SK-N-SH treated with all-trans-retinoic acid at 6 μM for 48 hours (cell line): Measurements from ENCODE around the gene FIGN.

ENCODE experiments used
- ATAC-seq: fragments of 200-7000 bp; cut with Tn5 transposase; 3 replicates; pipeline ENCODE4 v1.9.1; 2020; ENCODE audit warnings: mild to moderate bottlenecking, moderate library complexity
- ARNTL ChIP-seq: fragments of 450-650 bp; formaldehyde crosslinking; IDR thresholded peaks from 2 replicates; pipeline ENCODE4 v1.5.0; 2020; ENCODE audit warnings: low read depth, mild to moderate bottlenecking, moderate library complexity, borderline replicate concordance
- CREB5 ChIP-seq: fragments of 250-450 bp; sonication (Bioruptor Pico); IDR thresholded peaks from 2 replicates; pipeline ENCODE4 v1.5.1; 2020; ENCODE audit warnings: low read depth, mild to moderate bottlenecking, moderate library complexity
- CSDC2 ChIP-seq: fragments of 250-450 bp; sonication (Bioruptor Pico); IDR thresholded peaks from 2 replicates; pipeline ENCODE4 v1.5.0; 2020; ENCODE audit warnings: mild to moderate bottlenecking, moderate library complexity
- ESRRG ChIP-seq: fragments of 250-450 bp; sonication (Bioruptor Pico); IDR thresholded peaks from 2 replicates; pipeline ENCODE4 v1.6.1; 2021; ENCODE audit warnings: mild to moderate bottlenecking
- GLIS3 ChIP-seq: fragments of 250-450 bp; sonication (Bioruptor Pico); IDR thresholded peaks from 2 replicates; pipeline ENCODE4 v1.5.0; 2020; ENCODE audit warnings: mild to moderate bottlenecking, moderate library complexity
- ISL1 ChIP-seq: fragments of 250-450 bp; sonication (Bioruptor Pico); IDR thresholded peaks from 2 replicates; pipeline ENCODE4 v2.1.2; 2022; ENCODE audit warnings: mild to moderate bottlenecking, moderate library complexity
- OSR1 ChIP-seq: fragments of 250-450 bp; sonication (Bioruptor Pico); IDR thresholded peaks from 2 replicates; pipeline ENCODE4 v1.8.0; 2022; ENCODE audit warnings: moderate library complexity, mild to moderate bottlenecking, inconsistent platforms
- PATZ1 ChIP-seq: fragments of 250-450 bp; sonication (Bioruptor Pico); IDR thresholded peaks from 2 replicates; pipeline ENCODE4 v1.8.0; 2020; ENCODE audit warnings: mild to moderate bottlenecking, moderate library complexity, borderline replicate concordance
- PPARA ChIP-seq: fragments of 250-450 bp; sonication (Bioruptor Pico); IDR thresholded peaks from 2 replicates; pipeline ENCODE4 v1.5.0; 2020; ENCODE audit warnings: mild to moderate bottlenecking, borderline replicate concordance
- RARB ChIP-seq: fragments of 250-450 bp; sonication (Bioruptor Pico); IDR thresholded peaks from 2 replicates; pipeline ENCODE4 v1.8.0; 2021; ENCODE audit warnings: mild to moderate bottlenecking, moderate library complexity
- SNAI2 ChIP-seq: fragments of 250-450 bp; sonication (Bioruptor Pico); IDR thresholded peaks from 2 replicates; pipeline ENCODE4 v1.5.0; 2020; ENCODE audit warnings: mild to moderate bottlenecking, moderate library complexity
- TCF4 ChIP-seq: fragments of 250-450 bp; sonication (Bioruptor Pico); IDR thresholded peaks from 2 replicates; pipeline ENCODE4 v1.8.0; 2021; ENCODE audit warnings: mild to moderate bottlenecking, moderate library complexity, borderline replicate concordance
- TOX ChIP-seq: fragments of 250-450 bp; sonication (Bioruptor Pico); IDR thresholded peaks from 2 replicates; pipeline ENCODE4 v1.8.0; 2021; ENCODE audit warnings: mild to moderate bottlenecking, moderate library complexity, borderline replicate concordance
- TSHZ2 ChIP-seq: fragments of 250-450 bp; sonication (Bioruptor Pico); IDR thresholded peaks from 2 replicates; pipeline ENCODE4 v1.5.0; 2020; ENCODE audit warnings: mild to moderate bottlenecking, moderate library complexity
- ZC3H10 ChIP-seq: fragments of 250-450 bp; sonication (Bioruptor Pico); IDR thresholded peaks from 2 replicates; pipeline ENCODE4 v1.5.1; 2021; ENCODE audit warnings: mild to moderate bottlenecking, moderate library complexity
- ZFP3 ChIP-seq: fragments of 250-450 bp; sonication (Bioruptor Pico); IDR thresholded peaks from 2 replicates; pipeline ENCODE4 v1.5.0; 2020; ENCODE audit warnings: mild to moderate bottlenecking, moderate library complexity
- ZFP30 ChIP-seq: fragments of 450-650 bp; formaldehyde crosslinking; IDR thresholded peaks from 2 replicates; pipeline ENCODE4 v1.5.0; 2022; ENCODE audit warnings: mild to moderate bottlenecking, moderate library complexity
- ZNF565 ChIP-seq: fragments of 450-650 bp; formaldehyde crosslinking; conservative IDR thresholded peaks from 2 replicates; pipeline ENCODE4 v1.5.0; 2020; ENCODE audit warnings: low read depth, mild to moderate bottlenecking, moderate library complexity
- ZNF8 ChIP-seq: fragments of 450-650 bp; formaldehyde crosslinking; IDR thresholded peaks from 2 replicates; pipeline ENCODE4 v1.5.0; 2020; ENCODE audit warnings: mild to moderate bottlenecking, moderate library complexity
- TF ChIP-seq, protein P1 (sequence below): fragments of 250-450 bp; sonication (Bioruptor Pico); IDR thresholded peaks from 2 replicates; pipeline ENCODE4 v1.8.0; 2021; ENCODE audit warnings: low read depth, mild to moderate bottlenecking, moderate library complexity, borderline replicate concordance
- TF ChIP-seq, protein P2 (sequence below): fragments of 250-450 bp; sonication (Bioruptor Pico); IDR thresholded peaks from 2 replicates; pipeline ENCODE4 v1.5.1; 2021; ENCODE audit warnings: mild to moderate bottlenecking, moderate library complexity

FIGN gene

DNA sequence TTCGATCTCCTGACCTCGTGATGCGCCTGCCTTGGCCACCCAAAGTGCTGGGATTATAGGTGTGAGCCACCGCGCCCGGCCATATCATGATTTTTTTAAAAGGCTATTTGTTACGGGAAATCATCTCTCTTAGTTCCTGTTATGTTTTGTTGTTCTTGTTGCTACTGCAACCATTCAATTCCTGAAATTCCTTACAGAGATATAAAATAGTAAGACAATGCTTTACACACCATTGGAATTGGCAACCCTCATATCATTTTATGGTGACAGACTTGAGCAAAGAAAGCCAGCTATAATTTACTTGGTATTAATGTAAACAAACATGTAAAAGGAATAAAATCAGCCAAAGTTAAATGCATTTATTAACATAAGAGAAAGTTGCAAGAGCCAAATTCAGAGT lies 163.0 kb downstream of the FIGN start (continued):
- TF ChIP-seq TSHZ2 (CRISPR knock-in tag) (no peak), OSR1 (no peak), ZC3H10 (CRISPR knock-in tag) (no peak), ZFP30 (CRISPR knock-in tag) (no peak), SNAI2 (no peak)

- ATAC-seq = no peak
- no peak for TF ChIP-seq TCF4
- no peak for TF ChIP-seq CREB5 (CRISPR knock-in tag)
- no peak for TF ChIP-seq ZC3H10 (CRISPR knock-in tag)
- no peak for TF ChIP-seq ZFP30 (CRISPR knock-in tag)
- no peak for TF ChIP-seq PATZ1 (CRISPR knock-in tag)
Measured at GRCh38 chr2:163571423-163572102, 164.2 kb downstream of the FIGN start.

- TF ChIP-seq CSDC2 (CRISPR knock-in tag) (no peak), ZNF8 (CRISPR knock-in tag) (no peak), CREB5 (CRISPR knock-in tag) (no peak), TOX (CRISPR knock-in tag) (no peak), ESRRG (CRISPR knock-in tag) (no peak), ZNF565 (CRISPR knock-in tag) (no peak), ZC3H10 (CRISPR knock-in tag) (no peak), PATZ1 (CRISPR knock-in tag) (no peak), ISL1 (CRISPR knock-in tag) (no peak), ARNTL (no peak), PPARA (CRISPR knock-in tag) (no peak), SNAI2 (no peak), TCF4 (no peak), GLIS3 (CRISPR knock-in tag) (no peak), RARB (no peak), ZFP3 (CRISPR knock-in tag) (no peak)
- TF ChIP-seq, protein P1, sequence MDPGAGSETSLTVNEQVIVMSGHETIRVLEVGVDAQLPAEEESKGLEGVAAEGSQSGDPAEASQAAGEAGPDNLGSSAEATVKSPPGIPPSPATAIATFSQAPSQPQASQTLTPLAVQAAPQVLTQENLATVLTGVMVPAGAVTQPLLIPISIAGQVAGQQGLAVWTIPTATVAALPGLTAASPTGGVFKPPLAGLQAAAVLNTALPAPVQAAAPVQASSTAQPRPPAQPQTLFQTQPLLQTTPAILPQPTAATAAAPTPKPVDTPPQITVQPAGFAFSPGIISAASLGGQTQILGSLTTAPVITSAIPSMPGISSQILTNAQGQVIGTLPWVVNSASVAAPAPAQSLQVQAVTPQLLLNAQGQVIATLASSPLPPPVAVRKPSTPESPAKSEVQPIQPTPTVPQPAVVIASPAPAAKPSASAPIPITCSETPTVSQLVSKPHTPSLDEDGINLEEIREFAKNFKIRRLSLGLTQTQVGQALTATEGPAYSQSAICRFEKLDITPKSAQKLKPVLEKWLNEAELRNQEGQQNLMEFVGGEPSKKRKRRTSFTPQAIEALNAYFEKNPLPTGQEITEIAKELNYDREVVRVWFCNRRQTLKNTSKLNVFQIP (CRISPR knock-in tag) = no peak
- TF ChIP-seq, protein P2, sequence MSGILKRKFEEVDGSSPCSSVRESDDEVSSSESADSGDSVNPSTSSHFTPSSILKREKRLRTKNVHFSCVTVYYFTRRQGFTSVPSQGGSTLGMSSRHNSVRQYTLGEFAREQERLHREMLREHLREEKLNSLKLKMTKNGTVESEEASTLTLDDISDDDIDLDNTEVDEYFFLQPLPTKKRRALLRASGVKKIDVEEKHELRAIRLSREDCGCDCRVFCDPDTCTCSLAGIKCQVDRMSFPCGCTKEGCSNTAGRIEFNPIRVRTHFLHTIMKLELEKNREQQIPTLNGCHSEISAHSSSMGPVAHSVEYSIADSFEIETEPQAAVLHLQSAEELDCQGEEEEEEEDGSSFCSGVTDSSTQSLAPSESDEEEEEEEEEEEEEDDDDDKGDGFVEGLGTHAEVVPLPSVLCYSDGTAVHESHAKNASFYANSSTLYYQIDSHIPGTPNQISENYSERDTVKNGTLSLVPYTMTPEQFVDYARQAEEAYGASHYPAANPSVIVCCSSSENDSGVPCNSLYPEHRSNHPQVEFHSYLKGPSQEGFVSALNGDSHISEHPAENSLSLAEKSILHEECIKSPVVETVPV = no peak
- ATAC-seq = no peak
Measured at GRCh38 chr2:163570391-163570790, 165.4 kb downstream of the FIGN start.
